ENCODE results near the gene MAPK8IP3.

- TF ChIP-seq CTCF (IDR thresholded peaks at IDR 0.05) (no peak), POLR2A (IDR thresholded peaks at IDR 0.05) (no peak)
Observed at GRCh38 chr16:1659031-1659430, 47.0 kb upstream of the MAPK8IP3 start.
